Smooth muscle cell (in vitro differentiated cells): Measurements from ENCODE around the gene KAT2B. TPM values are rescaled to one million over a fixed set of nuclear protein-coding genes. Genes with fewer than 3 reads are reported as not detected.

Experiments used
- DNase-seq: peaks from one replicate; lab custom pipeline; 2025; ENCODE audit not compliant: unreplicated experiment; lab: John Stamatoyannopoulos, UW
- H2AFZ ChIP-seq: fragments of 200-600 bp; sonication (generic); 2 replicates; pipeline ENCODE4 v1.6.0; 2016; ENCODE audit warnings: antibody characterized with exemption, low read depth, mild to moderate bottlenecking
- H3F3A ChIP-seq: fragments of 200-600 bp; sonication (generic); 2 replicates; pipeline ENCODE4 v1.6.0; 2017; ENCODE audit warnings: antibody characterized with exemption, low read depth
- H3K27ac ChIP-seq: fragments of 200-600 bp; sonication (generic); 2 replicates; pipeline ENCODE4 v1.5.1; 2016; ENCODE audit warnings: low read depth, mild to moderate bottlenecking
- H3K27me3 ChIP-seq: fragments of 200-600 bp; sonication (generic); 2 replicates; pipeline ENCODE4 v1.6.1; 2016; ENCODE audit warnings: low read depth, mild to moderate bottlenecking
- H3K36me3 ChIP-seq: fragments of 200-600 bp; sonication (generic); 2 replicates; pipeline ENCODE4 v1.5.1; 2016; ENCODE audit warnings: low read depth
- H3K4me1 ChIP-seq: fragments of 200-600 bp; sonication (generic); 2 replicates; pipeline ENCODE4 v1.5.1; 2016; ENCODE audit warnings: low read depth
- H3K4me2 ChIP-seq: fragments of 200-600 bp; sonication (generic); 2 replicates; pipeline ENCODE4 v1.6.0; 2016; ENCODE audit warnings: mild to moderate bottlenecking
- H3K4me3 ChIP-seq: fragments of 200-600 bp; sonication (generic); 2 replicates; pipeline ENCODE4 v1.5.1; 2016; ENCODE audit warnings: mild to moderate bottlenecking
- H3K79me2 ChIP-seq: fragments of 200-600 bp; sonication (generic); 2 replicates; pipeline ENCODE4 v1.6.0; 2016; ENCODE audit warnings: low read depth, mild to moderate bottlenecking
- H3K9ac ChIP-seq: fragments of 200-600 bp; sonication (generic); 2 replicates; pipeline ENCODE4 v1.6.0; 2016; ENCODE audit warnings: low read depth
- H3K9me3 ChIP-seq: fragments of 200-600 bp; sonication (generic); replicated peaks from 2 replicates; pipeline ENCODE4 v1.5.1; 2016; ENCODE audit warnings: low read depth
- H4K20me1 ChIP-seq: fragments of 200-600 bp; sonication (generic); 2 replicates; pipeline ENCODE4 v1.6.0; 2016; ENCODE audit warnings: low read depth
- CTCF ChIP-seq: fragments of 200-600 bp; sonication (generic); IDR thresholded peaks from 2 replicates; pipeline ENCODE4 v1.5.1; 2017; ENCODE audit warnings: borderline replicate concordance, mild to moderate bottlenecking, antibody characterized with exemption; ENCODE audit not compliant: insufficient read depth, poor library complexity, severe bottlenecking
- WGBS: methylation state at CpG from one replicate; pipeline ENCODE4 v1.1.7; 2016; ENCODE audit warnings: low lambda C conversion rate; 5-methylcytosine and 5-hydroxymethylcytosine counted together
- polyA plus RNA-seq: library from polyadenylated mRNA; unstranded; fragments of >200 nt; fragmentation: Nextera tagmentation; extraction: Ambion mirVana; gene quantifications from 2 replicates; pipeline ENCODE4 v1.2.1, GENCODE V29; 2016
- total RNA-seq: library from RNA; depleted of rRNA; stranded (reverse); fragments of >200 nt; gene quantifications from 2 replicates; pipeline ENCODE4 v1.2.3, GENCODE V29; 2014

The KAT2B gene
- total and polyA plus RNA-seq, 2 experiments from 2014 or later: 1.1 to 6.5 TPM

DNA sequence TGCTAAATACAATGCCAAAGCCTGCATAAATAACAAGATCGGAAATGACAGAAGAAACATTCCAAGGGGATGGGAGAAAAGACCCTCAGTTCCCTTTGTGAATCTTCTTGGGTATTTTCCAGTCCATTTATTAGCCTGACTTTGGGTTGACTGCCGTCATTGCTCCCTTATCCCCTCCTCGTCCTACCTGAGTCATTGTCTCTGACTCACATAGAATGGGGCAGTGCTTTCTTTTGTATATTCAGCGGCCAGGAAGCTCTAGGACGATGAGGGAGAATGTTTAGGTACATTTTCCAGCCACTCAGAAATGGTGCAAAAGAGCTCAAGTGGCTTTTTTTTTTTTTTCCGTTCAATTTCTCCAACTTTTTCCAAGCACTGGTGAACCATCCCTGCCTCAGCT, 71.6 kb downstream of the KAT2B start:
- Histone ChIP-seq H3K4me3 (no peak overlapping the region), H3K4me2 (no peak overlapping the region), H3K27ac (peak overlapping the region; percentile 42), H3K9ac (no peak overlapping the region), H3K9me3 (no peaks in the 10 kb centered on the region), H3K4me1 (no peaks in the 10 kb centered on the region), H3K79me2 (no peaks in the 10 kb centered on the region), H3K27me3 (no peaks in the 10 kb centered on the region), H3K36me3 (no peaks in the 10 kb centered on the region), H4K20me1 (no peaks in the 10 kb centered on the region), H3F3A (no peaks in the 10 kb centered on the region), H2AFZ (no peak overlapping the region)
- no peak for TF ChIP-seq CTCF
- DNase-seq: no peak
- WGBS: 64% methylated on average over 6 of the region's 6 CpGs

DNA sequence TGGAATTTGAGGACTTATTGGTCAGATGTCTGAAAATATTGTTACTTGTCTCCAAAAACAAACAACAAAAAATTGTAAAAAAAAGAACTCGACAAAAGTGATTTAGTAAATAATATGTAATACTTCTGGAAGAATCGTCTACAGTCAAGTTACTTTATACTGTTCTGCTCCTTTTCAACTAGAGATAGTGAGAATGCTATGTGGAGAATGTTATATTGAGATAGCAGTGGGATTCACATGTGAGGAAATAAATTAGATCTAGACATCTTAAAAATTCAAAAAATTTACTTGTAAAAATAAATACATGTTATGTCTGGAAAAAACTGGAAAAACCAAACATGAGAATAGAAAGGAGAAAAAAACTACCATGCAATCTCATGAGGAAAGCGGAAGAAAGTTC, 80.8 kb downstream of the KAT2B start:
- H3K27me3 ChIP-seq: no peaks in the 10 kb centered on the region
- no peaks in the 10 kb centered on the region for H3K79me2 ChIP-seq
- WGBS: 87% methylated on average over 3 of the region's 3 CpGs
- H2AFZ ChIP-seq: no peak overlapping the region
- TF ChIP-seq CTCF: no peak
- no peak for DNase-seq
- no peak overlapping the region for H3K27ac ChIP-seq
- H3F3A ChIP-seq: no peaks in the 10 kb centered on the region
- no peaks in the 10 kb centered on the region for H3K4me1 ChIP-seq
- no peaks in the 10 kb centered on the region for H4K20me1 ChIP-seq
- no peaks in the 10 kb centered on the region for H3K9me3 ChIP-seq
- no peak overlapping the region for H3K4me2 ChIP-seq
- H3K4me3 ChIP-seq: no peak overlapping the region
- peaks cover 3% of the 10 kb centered on the region for H3K36me3 ChIP-seq
- H3K9ac ChIP-seq: no peak overlapping the region

- Histone ChIP-seq H3F3A (no peaks in the 10 kb centered on the region), H3K9me3 (no peaks in the 10 kb centered on the region), H3K36me3 (peaks cover 3% of the 10 kb centered on the region), H4K20me1 (no peaks in the 10 kb centered on the region), H3K27ac (no peak overlapping the region), H2AFZ (no peak overlapping the region), H3K4me1 (no peaks in the 10 kb centered on the region), H3K79me2 (no peaks in the 10 kb centered on the region), H3K4me2 (no peak overlapping the region), H3K4me3 (no peak overlapping the region), H3K9ac (no peak overlapping the region), H3K27me3 (no peaks in the 10 kb centered on the region)
- WGBS: 74% methylated on average over 2 of the region's 2 CpGs
- no peak for DNase-seq
- TF ChIP-seq CTCF: no peak
Measured at GRCh38 chr3:20123131-20123652, 82.9 kb downstream of the KAT2B start.

DNA sequence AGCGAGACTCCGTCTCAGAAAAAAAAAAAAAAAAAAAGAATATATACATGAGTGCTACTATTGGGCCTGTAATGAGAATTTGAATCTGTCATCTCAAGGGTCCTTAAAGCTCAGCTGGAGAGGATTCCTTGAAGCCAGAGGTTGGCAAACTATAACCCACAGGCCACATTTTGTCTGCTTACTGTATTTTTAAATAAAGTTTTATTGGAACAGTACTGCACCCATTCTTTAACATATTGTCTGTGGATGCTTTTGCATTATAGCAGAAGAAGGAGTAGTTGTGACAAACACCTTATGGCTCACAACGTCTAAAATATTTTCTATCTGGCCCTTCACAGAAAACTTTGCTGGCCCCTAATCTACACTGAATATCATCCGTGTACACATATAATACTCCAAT, 85.0 kb downstream of the KAT2B start:
- H3K4me2 ChIP-seq: no peak overlapping the region
- no peaks in the 10 kb centered on the region for H3F3A ChIP-seq
- no peaks in the 10 kb centered on the region for H3K9me3 ChIP-seq
- 95% methylated on average over 4 of the region's 4 CpGs for WGBS
- no peaks in the 10 kb centered on the region for H3K27me3 ChIP-seq
- no peak overlapping the region for H3K27ac ChIP-seq
- H3K4me1 ChIP-seq: no peaks in the 10 kb centered on the region
- no peak overlapping the region for H3K9ac ChIP-seq
- H3K79me2 ChIP-seq: no peaks in the 10 kb centered on the region
- no peak for DNase-seq
- no peaks in the 10 kb centered on the region for H4K20me1 ChIP-seq
- TF ChIP-seq CTCF: no peak
- peaks cover 3% of the 10 kb centered on the region for H3K36me3 ChIP-seq
- no peak overlapping the region for H2AFZ ChIP-seq
- H3K4me3 ChIP-seq: no peak overlapping the region
